ENCODE data around the gene PPP1R10.
A peak's percentile ranks its signal among the peaks of the same experiment; 100 is the strongest.

Gene PPP1R10

DNA sequence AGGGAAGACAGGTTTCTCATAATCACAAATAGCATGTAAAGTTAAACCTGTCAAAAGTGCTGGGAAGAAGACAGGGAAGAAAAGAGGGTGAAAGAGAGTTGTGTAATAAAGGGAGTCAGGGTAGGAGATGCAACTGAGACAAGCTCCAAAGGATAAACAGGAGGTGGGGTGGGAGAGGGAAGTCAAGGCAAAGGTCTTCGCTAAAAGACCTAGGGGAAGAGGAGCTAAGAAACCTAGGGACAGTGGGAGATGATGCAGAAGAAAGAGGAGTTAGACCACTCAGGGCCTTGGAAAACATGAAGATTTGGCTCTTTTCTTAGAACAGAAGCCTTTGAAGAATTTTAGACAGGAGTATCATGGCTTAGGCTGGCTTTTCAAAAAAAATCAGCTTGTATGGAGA is 52.9 kb downstream of the PPP1R10 start:
- no peaks in the 10 kb centered on the region for H3K4me1 ChIP-seq (ENCODE audit: insufficient read depth, insufficient read length)
- DNase-seq (ENCODE audit: low read depth, low spot score) = no peak
- H3K27me3 ChIP-seq (ENCODE audit: insufficient read depth, insufficient read length) = no peaks in the 10 kb centered on the region
- no peak overlapping the region for H3K4me3 ChIP-seq (ENCODE audit: insufficient read length, low read depth)
- H3K9me3 ChIP-seq (ENCODE audit: insufficient read depth, low read length) = no peaks in the 10 kb centered on the region
- H3K36me3 ChIP-seq (ENCODE audit: insufficient read depth, insufficient read length, low read length) = peaks cover 28% of the 10 kb centered on the region
- no peak overlapping the region for H3K9ac ChIP-seq (ENCODE audit: insufficient read length, low read depth)
- TF ChIP-seq YY1 (IDR thresholded peaks at IDR 0.05; ENCODE audit: insufficient read depth, insufficient read length) = no peak
- TF ChIP-seq SUZ12 (IDR thresholded peaks at IDR 0.05; ENCODE audit: extremely low read depth, insufficient read depth, insufficient read length) = no peak
- no peak for TF ChIP-seq ZNF274 (IDR thresholded peaks at IDR 0.05; ENCODE audit: low read depth, low read length)

DNA sequence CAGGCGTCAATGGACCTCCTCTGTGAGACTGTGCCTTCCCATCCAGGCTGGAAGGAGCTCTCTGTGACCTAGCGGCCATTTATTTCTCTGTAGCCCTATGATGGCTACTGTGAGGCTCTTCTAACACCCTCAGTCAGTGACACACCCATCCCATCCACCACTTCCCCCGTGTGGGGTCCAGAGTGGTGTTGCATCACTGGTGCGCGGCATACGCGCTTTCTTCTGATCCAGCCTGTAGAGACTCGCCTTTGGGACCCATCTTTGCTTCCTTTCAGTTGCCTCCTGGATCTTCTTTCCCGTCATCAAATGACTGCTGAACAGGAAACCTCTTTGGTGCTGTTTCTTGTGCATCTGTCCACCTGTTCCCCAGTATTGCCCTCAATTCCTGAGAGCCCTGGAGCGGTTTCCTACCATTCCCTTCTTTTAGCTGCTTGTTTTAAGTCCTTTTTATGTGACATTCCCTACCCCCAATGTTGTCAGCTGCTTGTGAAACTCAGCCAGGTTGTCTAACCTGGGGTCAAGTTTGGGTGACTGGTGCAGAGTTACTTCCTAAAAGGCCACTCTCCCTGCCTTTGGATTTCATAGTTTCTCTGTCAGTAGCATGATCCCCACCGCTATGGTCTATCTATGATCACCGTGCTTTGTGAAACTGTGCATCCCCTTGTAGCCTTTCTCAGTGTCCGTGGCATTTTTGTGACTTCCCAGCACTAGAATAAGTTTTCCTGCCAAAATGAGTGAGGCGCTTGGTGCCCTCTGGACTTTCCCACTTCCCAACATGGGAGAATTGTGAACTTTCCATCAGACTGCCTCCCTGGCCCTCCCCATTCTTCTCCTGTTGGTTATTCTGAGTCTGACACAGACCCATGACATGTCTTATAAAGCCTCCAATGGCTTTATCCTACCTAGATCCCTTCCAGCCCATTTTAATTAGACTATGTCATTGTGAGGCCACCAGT is 54.3 kb downstream of the PPP1R10 start:
- Histone ChIP-seq H3K27me3 (ENCODE audit: insufficient read depth, insufficient read length) (no peaks in the 10 kb centered on the region), H3K4me1 (ENCODE audit: insufficient read depth, insufficient read length) (no peaks in the 10 kb centered on the region), H3K9me3 (ENCODE audit: insufficient read depth, low read length) (no peaks in the 10 kb centered on the region), H3K36me3 (ENCODE audit: insufficient read depth, insufficient read length, low read length) (peaks cover 32% of the 10 kb centered on the region), H3K9ac (ENCODE audit: insufficient read length, low read depth) (no peak overlapping the region), H3K4me3 (ENCODE audit: insufficient read length, low read depth) (no peak overlapping the region)
- no peak for DNase-seq (ENCODE audit: low read depth, low spot score)
- TF ChIP-seq ZNF274 (IDR thresholded peaks at IDR 0.05; ENCODE audit: low read depth, low read length) (no peak), SUZ12 (IDR thresholded peaks at IDR 0.05; ENCODE audit: extremely low read depth, insufficient read depth, insufficient read length) (no peak), YY1 (IDR thresholded peaks at IDR 0.05; ENCODE audit: insufficient read depth, insufficient read length) (no peak)

DNA sequence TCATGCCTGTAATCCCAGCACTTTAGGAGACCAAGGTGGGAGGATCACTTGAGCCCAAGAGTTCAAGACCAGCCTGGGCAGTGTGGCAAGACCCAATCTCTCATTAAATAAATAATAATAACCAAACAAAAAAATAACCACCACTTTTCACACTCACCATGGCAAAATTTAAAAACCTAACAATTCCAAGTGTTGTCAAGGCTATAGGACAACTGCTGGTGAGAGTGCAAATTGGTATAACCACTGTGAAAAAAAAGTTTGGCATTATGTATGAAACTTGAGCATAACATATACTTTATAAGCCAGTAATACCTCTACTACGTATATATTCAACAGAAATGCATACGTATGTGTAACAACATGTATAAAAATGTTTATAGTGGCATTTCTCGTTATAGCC is 56.1 kb downstream of the PPP1R10 start:
- H3K27me3 ChIP-seq (ENCODE audit: insufficient read depth, insufficient read length) = no peaks in the 10 kb centered on the region
- no peaks in the 10 kb centered on the region for H3K4me1 ChIP-seq (ENCODE audit: insufficient read depth, insufficient read length)
- H3K4me3 ChIP-seq (ENCODE audit: insufficient read length, low read depth) = no peak overlapping the region
- TF ChIP-seq ZNF274 (IDR thresholded peaks at IDR 0.05; ENCODE audit: low read depth, low read length) = no peak
- TF ChIP-seq SUZ12 (IDR thresholded peaks at IDR 0.05; ENCODE audit: extremely low read depth, insufficient read depth, insufficient read length) = no peak
- no peak for TF ChIP-seq YY1 (IDR thresholded peaks at IDR 0.05; ENCODE audit: insufficient read depth, insufficient read length)
- H3K9ac ChIP-seq (ENCODE audit: insufficient read length, low read depth) = no peak overlapping the region
- no peak for DNase-seq (ENCODE audit: low read depth, low spot score)
- H3K9me3 ChIP-seq (ENCODE audit: insufficient read depth, low read length) = no peaks in the 10 kb centered on the region
- peaks cover 32% of the 10 kb centered on the region for H3K36me3 ChIP-seq (ENCODE audit: insufficient read depth, insufficient read length, low read length)

DNA sequence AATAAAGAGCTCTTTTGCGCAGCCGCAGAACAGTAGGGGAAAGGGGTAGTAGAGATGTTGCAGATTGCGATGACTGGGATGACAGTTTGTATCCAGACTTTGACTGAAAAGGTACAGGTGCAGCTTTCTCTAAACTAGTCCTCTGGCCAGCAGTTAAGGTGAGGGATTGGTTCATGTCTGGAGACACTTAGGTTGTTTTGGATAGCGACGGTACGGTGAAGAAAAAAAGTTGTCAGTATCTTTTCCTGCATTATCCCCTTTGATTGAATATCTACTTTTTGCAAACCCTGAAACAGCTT is 59.4 kb downstream of the PPP1R10 start:
- Histone ChIP-seq H3K9ac (ENCODE audit: insufficient read length, low read depth) (peak overlapping the region; percentile 90), H3K4me3 (ENCODE audit: insufficient read length, low read depth) (peak overlapping the region; percentile 87), H3K27me3 (ENCODE audit: insufficient read depth, insufficient read length) (no peaks in the 10 kb centered on the region), H3K9me3 (ENCODE audit: insufficient read depth, low read length) (no peaks in the 10 kb centered on the region), H3K36me3 (ENCODE audit: insufficient read depth, insufficient read length, low read length) (peaks cover 46% of the 10 kb centered on the region), H3K4me1 (ENCODE audit: insufficient read depth, insufficient read length) (no peaks in the 10 kb centered on the region)
- TF ChIP-seq YY1 (IDR thresholded peaks at IDR 0.05; ENCODE audit: insufficient read depth, insufficient read length) = no peak
- no peak for TF ChIP-seq SUZ12 (IDR thresholded peaks at IDR 0.05; ENCODE audit: extremely low read depth, insufficient read depth, insufficient read length)
- no peak for TF ChIP-seq ZNF274 (IDR thresholded peaks at IDR 0.05; ENCODE audit: low read depth, low read length)
- no peak for DNase-seq (ENCODE audit: low read depth, low spot score)

- H3K4me1 ChIP-seq (ENCODE audit: insufficient read depth, insufficient read length) = no peaks in the 10 kb centered on the region
- TF ChIP-seq YY1 (IDR thresholded peaks at IDR 0.05; ENCODE audit: insufficient read depth, insufficient read length) (peak; percentile 55), SUZ12 (IDR thresholded peaks at IDR 0.05; ENCODE audit: extremely low read depth, insufficient read depth, insufficient read length) (no peak)
These were observed 59.9 kb downstream of the PPP1R10 start, which contains the start of gene PRR3 for GRCh38 chr6:30556906-30557682. PRR3 (plus strand) TSS chr6:30557295; CDS start chr6:30557345, 50 bp downstream.

DNA sequence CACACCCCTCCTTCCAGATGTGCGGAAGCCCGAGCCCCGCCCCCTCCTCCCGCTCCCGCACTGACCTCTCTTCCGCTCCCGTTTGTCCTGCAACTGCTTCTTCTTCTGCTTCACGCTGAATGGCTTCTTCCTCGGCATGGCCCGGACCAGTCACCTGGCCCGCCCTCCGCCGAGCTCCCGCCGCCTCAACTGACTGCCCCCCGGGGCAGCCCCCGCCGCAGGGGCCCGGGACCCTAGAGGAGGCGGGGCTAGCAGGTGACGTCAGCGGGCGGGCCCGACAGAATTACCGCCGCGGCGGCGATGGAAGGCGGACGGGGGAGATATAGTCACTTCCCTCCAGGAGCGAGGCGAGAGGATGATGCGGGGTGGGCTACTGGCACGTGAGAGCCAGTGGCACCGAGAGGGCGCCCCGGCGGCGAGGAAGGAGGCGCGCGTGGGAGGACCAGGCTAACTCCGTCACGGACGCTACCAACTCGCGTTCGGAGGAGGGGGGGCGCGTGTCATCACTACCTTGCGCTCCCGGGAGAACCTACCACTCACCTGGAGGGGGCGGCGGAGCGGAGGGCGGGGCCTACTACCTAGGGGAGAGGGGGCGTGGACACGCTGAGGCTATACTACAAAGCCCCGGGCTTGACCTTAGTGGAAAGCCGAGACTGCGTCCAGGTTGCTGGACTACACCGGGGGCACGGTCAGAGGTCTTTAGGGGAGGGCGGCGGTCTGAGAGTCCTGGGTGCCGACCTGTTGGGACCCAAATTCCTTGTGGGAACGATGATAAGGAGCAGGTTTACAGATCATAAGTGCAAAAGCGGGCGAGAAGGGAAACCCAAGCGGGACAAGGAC is 60.8 kb downstream of the PPP1R10 start, which contains the start of gene GNL1:
TSS of gene GNL1 (minus strand) at position 424 of the 840 bp plus-strand sequence. CDS start at position 138, 286 bp downstream.
- H3K9ac ChIP-seq (ENCODE audit: insufficient read length, low read depth) = peak within 1 kb of the TSS; percentile 90
- DNase-seq (ENCODE audit: low read depth, low spot score) = peak; percentile 80
- H3K9me3 ChIP-seq (ENCODE audit: insufficient read depth, low read length) = no peaks in the 10 kb centered on the region
- H3K36me3 ChIP-seq (ENCODE audit: insufficient read depth, insufficient read length, low read length) = peaks cover 43% of the 10 kb centered on the region
- H3K4me1 ChIP-seq (ENCODE audit: insufficient read depth, insufficient read length) = no peaks in the 10 kb centered on the region
- no peaks in the 10 kb centered on the region for H3K27me3 ChIP-seq (ENCODE audit: insufficient read depth, insufficient read length)
- TF ChIP-seq SUZ12 (IDR thresholded peaks at IDR 0.05; ENCODE audit: extremely low read depth, insufficient read depth, insufficient read length) = no peak
- no peak for TF ChIP-seq ZNF274 (IDR thresholded peaks at IDR 0.05; ENCODE audit: low read depth, low read length)
- no peak for TF ChIP-seq YY1 (IDR thresholded peaks at IDR 0.05; ENCODE audit: insufficient read depth, insufficient read length)
- H3K4me3 ChIP-seq (ENCODE audit: insufficient read length, low read depth) = peak within 1 kb of the TSS; percentile 87

More at GRCh38 chr6:30556906-30557682, 59.9 kb downstream of the PPP1R10 start, which contains the start of gene PRR3:
- peak; percentile 75 for DNase-seq (ENCODE audit: low read depth, low spot score)
- H3K36me3 ChIP-seq (ENCODE audit: insufficient read depth, insufficient read length, low read length) = peaks cover 46% of the 10 kb centered on the region
- H3K9me3 ChIP-seq (ENCODE audit: insufficient read depth, low read length) = no peaks in the 10 kb centered on the region
- peak within 1 kb of the TSS; percentile 90 for H3K9ac ChIP-seq (ENCODE audit: insufficient read length, low read depth)
- H3K4me3 ChIP-seq (ENCODE audit: insufficient read length, low read depth) = peak within 1 kb of the TSS; percentile 87
- no peaks in the 10 kb centered on the region for H3K27me3 ChIP-seq (ENCODE audit: insufficient read depth, insufficient read length)

Data from NT2/D1 (cell line).